SK-N-SH (cell line): ENCODE results near the gene MFAP3L. TPM values are rescaled to one million over a fixed set of nuclear protein-coding genes. Genes with fewer than 3 reads are reported as not detected.

Experiments
- CTCF ChIA-PET: fragments of 300-600, 350-600 bp; formaldehyde crosslinking; extraction: SDS; loops from one replicate; lab custom pipeline; 2021; lab: Yijun Ruan, JAX
- POLR2A ChIA-PET: fragments of 350-600 bp; sonication (Branson Sonifier 250); formaldehyde crosslinking; extraction: SDS; loops from one replicate; lab custom pipeline; 2020; ENCODE audit warnings: antibody characterized with exemption, inconsistent platforms; lab: Yijun Ruan, JAX
- DNase-seq: peaks from one replicate; pipeline ENCODE4 v3.0.0; 2012
- H2AFZ ChIP-seq: fragments of 200-600 bp; sonication (generic); 2 replicates; pipeline ENCODE4 v1.8.1; 2016; ENCODE audit warnings: antibody characterized with exemption, mild to moderate bottlenecking, low read depth
- H3F3A ChIP-seq: fragments of 200-600 bp; sonication (generic); replicated peaks from 2 replicates; pipeline ENCODE3; 2016; ENCODE audit warnings: antibody characterized with exemption, mild to moderate bottlenecking; ENCODE audit not compliant: insufficient read depth
- H3K27ac ChIP-seq, 2 experiments: fragments of 200-500 bp in 1 of 2; fragments of 200-600 bp in 1 of 2; sonication (Bioruptor generic) in 1 of 2; sonication (generic), shearing (Covaris generic) in 1 of 2; 2 replicates each; pipeline versions ENCODE4 v1.5.1 to v1.6.1; 2014 to 2016; ENCODE audit warnings: low read depth in 2 of 2, inconsistent platforms in 1 of 2, low read length in 1 of 2, mild to moderate bottlenecking in 1 of 2, mixed read lengths in 1 of 2
- H3K27me3 ChIP-seq: fragments of 200-600 bp; sonication (generic), shearing (Covaris generic); 2 replicates; pipeline ENCODE4 v1.6.1; 2016; ENCODE audit warnings: mixed run types; ENCODE audit not compliant: insufficient read depth
- H3K36me3 ChIP-seq, 2 experiments: fragments of 200-500 bp in 1 of 2; fragments of 200-600 bp in 1 of 2; sonication (Bioruptor generic) in 1 of 2; sonication (generic) in 1 of 2; replicated peaks in 1 of 2; 2 replicates each; pipeline versions ENCODE3 to v1.5.1; 2014 to 2016; ENCODE audit warnings: low read length in 1 of 2, mild to moderate bottlenecking in 1 of 2; ENCODE audit not compliant: insufficient read depth in 2 of 2, control insufficient read depth in 1 of 2
- H3K4me1 ChIP-seq, 2 experiments: fragments of 200-500 bp in 1 of 2; fragments of 200-600 bp in 1 of 2; sonication (Bioruptor generic) in 1 of 2; sonication (generic), shearing (Covaris generic) in 1 of 2; 2 replicates each; pipeline versions ENCODE4 v1.5.1 to v1.6.1; 2014 to 2016; ENCODE audit warnings: low read depth in 1 of 2, low read length in 1 of 2, mixed run types in 1 of 2; ENCODE audit not compliant: insufficient read depth in 2 of 2, control insufficient read depth in 1 of 2
- H3K4me2 ChIP-seq: fragments of 200-600 bp; sonication (generic), shearing (Covaris generic); 2 replicates; pipeline ENCODE4 v1.6.1; 2017; ENCODE audit warnings: mixed run types
- H3K4me3 ChIP-seq, 2 experiments: fragments of 200-500 bp in 1 of 2; fragments of 200-600 bp in 1 of 2; sonication (Bioruptor generic) in 1 of 2; sonication (generic), shearing (Covaris generic) in 1 of 2; 2 replicates each; pipeline versions ENCODE4 v1.5.1 to v1.8.1; 2014 to 2016; ENCODE audit warnings: low read depth in 2 of 2, inconsistent platforms in 1 of 2, low read length in 1 of 2, mild to moderate bottlenecking in 1 of 2, mixed read lengths in 1 of 2, moderate library complexity in 1 of 2
- H3K79me2 ChIP-seq: fragments of 200-600 bp; sonication (generic); 2 replicates; pipeline ENCODE4 v1.8.1; 2017; ENCODE audit warnings: mild to moderate bottlenecking; ENCODE audit not compliant: insufficient read depth
- H3K9ac ChIP-seq: fragments of 200-600 bp; sonication (generic); 2 replicates; pipeline ENCODE4 v1.6.1; 2017; ENCODE audit warnings: mixed run types
- H3K9me2 ChIP-seq: fragments of 200-600 bp; sonication (generic); 2 replicates; pipeline ENCODE4 v1.6.1; 2017; ENCODE audit warnings: mixed run types
- H3K9me3 ChIP-seq: fragments of 200-600 bp; sonication (generic); 2 replicates; pipeline ENCODE4 v1.6.1; 2017; ENCODE audit warnings: mixed run types, mild to moderate bottlenecking, moderate library complexity
- H4K20me1 ChIP-seq: fragments of 200-600 bp; sonication (generic); 2 replicates; pipeline ENCODE4 v1.6.1; 2017; ENCODE audit warnings: mild to moderate bottlenecking, mixed run types; ENCODE audit not compliant: insufficient read depth
- CHD2 ChIP-seq: fragments of 150-350 bp; IDR thresholded peaks from 2 replicates; pipeline ENCODE4 v1.6.1; 2018; ENCODE audit warnings: low read length; ENCODE audit not compliant: partially characterized antibody
- ELF1 ChIP-seq: IDR thresholded peaks from 2 replicates; pipeline ENCODE4 v1.4.0; 2012
- FOXJ3 ChIP-seq: sonication (generic); formaldehyde crosslinking; IDR thresholded peaks from 2 replicates; pipeline ENCODE4 v1.5.1; 2020; ENCODE audit warnings: mild to moderate bottlenecking, missing genetic modification reagents
- FOXM1 ChIP-seq: IDR thresholded peaks from 2 replicates; pipeline ENCODE4 v1.4.0; 2012; ENCODE audit warnings: low read depth, mild to moderate bottlenecking
- JUND ChIP-seq: IDR thresholded peaks from 2 replicates; pipeline ENCODE4 v1.4.0; 2012
- MEF2A ChIP-seq: IDR thresholded peaks from 2 replicates; pipeline ENCODE4 v1.4.0; 2012; ENCODE audit warnings: low read depth, borderline replicate concordance
- NFIC ChIP-seq: IDR thresholded peaks from 2 replicates; pipeline ENCODE4 v1.4.0; 2012; ENCODE audit warnings: borderline replicate concordance
- POLR2AphosphoS5 ChIP-seq: IDR thresholded peaks from 2 replicates; pipeline ENCODE4 v1.6.1; 2012; ENCODE audit warnings: low read depth, low read length
- RCOR1 ChIP-seq: fragments of 150-350 bp; IDR thresholded peaks from 2 replicates; pipeline ENCODE4 v1.6.1; 2017; ENCODE audit warnings: antibody characterized with exemption, low read length
- RFX5 ChIP-seq: IDR thresholded peaks from 2 replicates; pipeline ENCODE4 v1.6.1; 2012; ENCODE audit warnings: mild to moderate bottlenecking, improper control_type of control experiment, low read length
- RXRA ChIP-seq: IDR thresholded peaks from 2 replicates; pipeline ENCODE4 v1.4.0; 2012; ENCODE audit warnings: low read depth, mild to moderate bottlenecking, borderline replicate concordance
- SIN3A ChIP-seq: IDR thresholded peaks from 2 replicates; pipeline ENCODE4 v1.6.1; 2012; ENCODE audit warnings: low read depth, mild to moderate bottlenecking, low read length, moderate library complexity, borderline replicate concordance
- SMC3 ChIP-seq: IDR thresholded peaks from 2 replicates; pipeline ENCODE4 v1.6.1; 2012; ENCODE audit warnings: low read depth, low read length, improper control_type of control experiment
- TEAD4 ChIP-seq: IDR thresholded peaks from 2 replicates; pipeline ENCODE4 v1.4.0; 2012; ENCODE audit warnings: mild to moderate bottlenecking, borderline replicate concordance; ENCODE audit not compliant: insufficient read depth
- USF1 ChIP-seq: IDR thresholded peaks from 2 replicates; pipeline ENCODE4 v1.4.0; 2012; ENCODE audit warnings: low read depth, borderline replicate concordance
- USF2 ChIP-seq: fragments of 150-350 bp; IDR thresholded peaks from 2 replicates; pipeline ENCODE4 v1.6.1; 2017; ENCODE audit warnings: antibody characterized with exemption, low read length, low read depth, borderline replicate concordance
- YY1 ChIP-seq: IDR thresholded peaks from 2 replicates; pipeline ENCODE4 v1.4.0; 2012; ENCODE audit warnings: low read depth, mild to moderate bottlenecking
- WGBS: methylation state at CpG from one replicate; pipeline ENCODE4 v1.1.6; 2017; ENCODE audit warnings: low lambda C conversion rate; 5-methylcytosine and 5-hydroxymethylcytosine counted together
- polyA plus RNA-seq, 3 experiments: library from polyadenylated mRNA; depleted of rRNA; stranded (reverse); fragments of >200 nt; gene quantifications; 2 replicates each; pipeline ENCODE4 v1.2.3, GENCODE V29; 2012

The MFAP3L gene
- polyA plus RNA-seq, 1 of the 3 experiments (the other 2 are of a cell fraction) = 5.4 TPM

GRCh38 chr4:170057866-170058265 lies 31.7 kb upstream of the MFAP3L start:
- Histone ChIP-seq H3K9me2 (no peaks in the 10 kb centered on the region), H4K20me1 (no peaks in the 10 kb centered on the region), H3K9me3 (no peaks in the 10 kb centered on the region), H3K36me3 (peaks cover 42 to 49% of the 10 kb centered on the region in 2 experiments), H3K27me3 (no peaks in the 10 kb centered on the region), H3K4me1 (no peaks in the 10 kb centered on the region), H2AFZ (no peak overlapping the region), H3K4me2 (no peak overlapping the region), H3K79me2 (no peaks in the 10 kb centered on the region), H3K27ac (no peak overlapping the region), H3F3A (peaks cover 6% of the 10 kb centered on the region), H3K4me3 (no peak overlapping the region), H3K9ac (no peak overlapping the region)
- WGBS = 99% methylated on average over 4 of the region's 4 CpGs
- DNase-seq = no peak
- TF ChIP-seq ELF1 (no peak), NFIC (no peak), TEAD4 (no peak), FOXJ3 (CRISPR knock-in tag) (no peak), CHD2 (no peak), RCOR1 (no peak), SMC3 (no peak), RXRA (no peak), USF2 (no peak), SIN3A (no peak), USF1 (no peak), MEF2A (no peak), POLR2AphosphoS5 (no peak), JUND (no peak)
- POLR2A ChIA-PET = no interaction called here
- CTCF ChIA-PET = interaction anchor here (0.8 to 1.9 kb wide), 3 partner anchors 9 to 566 kb away, joined by 3 to 5 read pairs (median 3); no protein-coding TSS in a partner anchor

GRCh38 chr4:170052919-170053318 lies 26.7 kb upstream of the MFAP3L start:
- H2AFZ ChIP-seq = no peak overlapping the region
- H3K27ac ChIP-seq = no peak overlapping the region
- no peak overlapping the region for H3K4me2 ChIP-seq
- 80% methylated on average over 5 of the region's 5 CpGs for whole genome bisulfite sequencing
- H3K9me2 ChIP-seq = no peaks in the 10 kb centered on the region
- H3K9ac ChIP-seq = no peak overlapping the region
- H3K27me3 ChIP-seq = no peaks in the 10 kb centered on the region
- H4K20me1 ChIP-seq = no peaks in the 10 kb centered on the region
- no peaks in the 10 kb centered on the region for H3K4me1 ChIP-seq
- peaks cover 0 to 4% of the 10 kb centered on the region in 2 experiments for H3K36me3 ChIP-seq
- DNase-seq = no peak
- H3F3A ChIP-seq = no peaks in the 10 kb centered on the region
- POLR2A ChIA-PET = no interaction called here
- no peak for TF ChIP-seq RFX5
- no peak for TF ChIP-seq JUND
- TF ChIP-seq FOXM1 = no peak
- TF ChIP-seq RXRA = no peak
- TF ChIP-seq MEF2A = no peak
- TF ChIP-seq YY1 = no peak
- TF ChIP-seq RCOR1 = no peak
- TF ChIP-seq SIN3A = no peak
- no peak for TF ChIP-seq POLR2AphosphoS5
- TF ChIP-seq, all 33 proteins: peak for 0
- no peaks in the 10 kb centered on the region for H3K9me3 ChIP-seq
- H3K4me3 ChIP-seq = no peak overlapping the region
- CTCF ChIA-PET = no interaction called here
- H3K79me2 ChIP-seq = no peaks in the 10 kb centered on the region
